GM18511 (cell line): ENCODE results near the gene QPRT.
"Not testable (repeated sequence)": the region's sequence is repeated elsewhere in the genome, so short reads cannot be mapped to it uniquely, and the experiment has no call there.

Experiments
- ATAC-seq: cut with Tn5 transposase; IDR thresholded peaks from one replicate; pipeline ENCODE4 v1.9.1; 2021; ENCODE audit warnings: mild to moderate bottlenecking, moderate library complexity; ENCODE audit not compliant: unreplicated experiment

Gene QPRT

GRCh38 chr16:29678691-29679267 lies at the start of gene QPRT:
Gene QPRT, plus strand, starts transcription at chr16:29679180. Its CDS starts 18 bp downstream, at chr16:29679198.
- peak; percentile 52 for ATAC-seq

- not testable (repeated sequence) for ATAC-seq
These were observed 49.7 kb upstream of the QPRT start for GRCh38 chr16:29629318-29629717.

DNA sequence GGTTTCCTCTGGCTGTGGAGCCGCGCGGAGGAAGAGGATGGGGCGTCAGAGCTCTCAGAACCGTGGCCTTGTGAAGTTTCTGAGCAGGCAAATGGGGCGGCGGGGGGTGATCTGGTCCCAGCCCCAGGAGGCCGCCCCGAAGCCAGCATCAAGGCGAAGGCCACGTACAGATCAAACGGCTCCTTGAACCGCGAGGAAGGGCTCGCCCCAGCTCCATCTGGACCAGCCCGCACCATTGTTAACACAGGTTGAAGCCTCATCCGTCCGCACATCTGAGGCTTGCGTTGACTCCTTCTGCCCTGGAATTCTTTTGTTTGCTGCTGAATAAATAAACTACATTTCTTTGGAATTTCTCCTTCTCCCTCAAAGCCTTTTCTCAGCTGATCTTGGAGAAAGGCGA lies 47.3 kb upstream of the QPRT start:
- not testable (repeated sequence) for ATAC-seq

DNA sequence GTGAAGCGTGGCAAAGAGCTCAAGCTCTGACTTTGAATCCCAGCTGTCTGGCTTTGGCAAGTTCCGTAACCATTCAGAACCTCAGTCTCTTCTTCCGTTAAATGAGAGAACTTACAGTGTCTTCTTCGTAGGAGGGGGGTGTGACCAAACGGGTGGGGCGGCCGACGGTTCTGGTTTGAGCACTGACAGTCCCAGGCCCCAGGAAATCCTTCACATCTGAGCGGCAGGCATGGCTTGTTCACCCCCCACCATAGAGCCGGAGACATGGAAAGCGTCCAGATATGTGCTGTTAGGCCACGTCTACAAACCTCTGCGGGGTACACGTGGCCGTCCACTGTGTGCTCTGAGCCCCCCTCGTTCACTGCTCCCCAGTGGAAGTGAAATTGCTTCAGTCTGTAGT lies 43.1 kb upstream of the QPRT start:
- ATAC-seq: not testable (repeated sequence)

- ATAC-seq: not testable (repeated sequence)
These were observed 42.6 kb upstream of the QPRT start for GRCh38 chr16:29636368-29636767.

- not testable (repeated sequence) for ATAC-seq
These were observed 40.2 kb upstream of the QPRT start for GRCh38 chr16:29638751-29639150.

- ATAC-seq: no peak
These were observed 37.4 kb upstream of the QPRT start for GRCh38 chr16:29641561-29641960.

GRCh38 chr16:29643596-29643995 lies 35.4 kb upstream of the QPRT start:
- no peak for ATAC-seq

- ATAC-seq: peak; percentile 68
These were observed 34.6 kb upstream of the QPRT start for GRCh38 chr16:29644338-29644857.

DNA sequence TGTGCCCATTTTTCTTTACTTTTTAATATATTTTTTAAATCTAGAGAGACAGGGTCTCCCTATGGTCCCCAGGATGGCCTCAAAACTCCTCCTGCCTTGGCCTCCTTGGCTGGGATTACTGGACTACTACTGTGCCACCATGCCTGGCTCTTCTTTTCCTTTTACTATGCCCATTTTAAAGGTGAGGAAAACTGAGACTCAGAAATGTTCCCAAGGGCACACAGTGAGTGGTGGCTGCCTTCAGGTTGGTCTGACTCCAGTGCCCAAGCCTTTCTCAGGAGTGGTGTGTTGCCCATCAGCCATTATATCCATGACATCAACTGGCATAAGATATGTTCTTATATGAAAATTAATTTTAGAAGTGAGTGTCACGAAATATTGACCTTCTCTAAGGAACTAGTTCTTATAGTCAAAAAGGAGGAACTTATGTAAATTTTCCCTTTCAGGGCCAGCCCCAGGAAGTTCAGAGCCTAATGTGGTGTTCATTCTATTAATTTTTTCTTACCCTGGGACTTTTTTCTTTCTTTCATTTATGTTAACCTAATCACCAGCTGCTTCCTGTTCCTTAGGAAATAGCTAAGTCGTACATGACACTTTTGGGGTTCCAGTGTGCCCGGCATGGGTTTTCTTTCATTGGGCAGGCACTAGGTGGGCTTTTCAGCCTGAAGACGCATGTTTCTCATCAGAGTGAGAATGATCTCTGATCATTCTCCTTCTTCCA lies 33.8 kb upstream of the QPRT start:
- no peak for ATAC-seq

DNA sequence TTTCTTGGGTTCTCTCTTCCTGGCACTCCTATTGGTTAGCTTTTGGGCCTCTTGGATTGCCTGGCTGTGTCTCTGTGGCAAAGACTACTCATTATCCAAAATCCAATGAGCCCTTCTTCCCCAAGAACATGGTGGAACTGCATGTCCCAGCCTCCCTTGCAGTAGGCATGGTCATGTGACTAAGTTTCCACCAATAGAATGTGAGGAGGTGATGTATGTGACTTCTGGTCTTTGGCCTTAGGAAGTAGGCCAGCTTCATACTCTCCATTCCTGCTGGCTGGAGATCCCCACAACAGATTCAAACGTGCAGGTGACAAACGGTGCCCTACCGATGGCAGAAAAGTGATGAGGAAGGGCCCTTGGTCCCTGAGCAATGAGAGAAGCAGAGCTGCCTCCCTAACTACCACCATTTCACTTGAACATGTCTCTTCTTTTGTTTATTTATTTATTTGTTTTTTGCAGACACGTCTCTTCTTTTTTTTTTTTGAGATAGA lies 33.2 kb upstream of the QPRT start:
- ATAC-seq: no peak

GRCh38 chr16:29646947-29647346 lies 32.0 kb upstream of the QPRT start:
- no peak for ATAC-seq

DNA sequence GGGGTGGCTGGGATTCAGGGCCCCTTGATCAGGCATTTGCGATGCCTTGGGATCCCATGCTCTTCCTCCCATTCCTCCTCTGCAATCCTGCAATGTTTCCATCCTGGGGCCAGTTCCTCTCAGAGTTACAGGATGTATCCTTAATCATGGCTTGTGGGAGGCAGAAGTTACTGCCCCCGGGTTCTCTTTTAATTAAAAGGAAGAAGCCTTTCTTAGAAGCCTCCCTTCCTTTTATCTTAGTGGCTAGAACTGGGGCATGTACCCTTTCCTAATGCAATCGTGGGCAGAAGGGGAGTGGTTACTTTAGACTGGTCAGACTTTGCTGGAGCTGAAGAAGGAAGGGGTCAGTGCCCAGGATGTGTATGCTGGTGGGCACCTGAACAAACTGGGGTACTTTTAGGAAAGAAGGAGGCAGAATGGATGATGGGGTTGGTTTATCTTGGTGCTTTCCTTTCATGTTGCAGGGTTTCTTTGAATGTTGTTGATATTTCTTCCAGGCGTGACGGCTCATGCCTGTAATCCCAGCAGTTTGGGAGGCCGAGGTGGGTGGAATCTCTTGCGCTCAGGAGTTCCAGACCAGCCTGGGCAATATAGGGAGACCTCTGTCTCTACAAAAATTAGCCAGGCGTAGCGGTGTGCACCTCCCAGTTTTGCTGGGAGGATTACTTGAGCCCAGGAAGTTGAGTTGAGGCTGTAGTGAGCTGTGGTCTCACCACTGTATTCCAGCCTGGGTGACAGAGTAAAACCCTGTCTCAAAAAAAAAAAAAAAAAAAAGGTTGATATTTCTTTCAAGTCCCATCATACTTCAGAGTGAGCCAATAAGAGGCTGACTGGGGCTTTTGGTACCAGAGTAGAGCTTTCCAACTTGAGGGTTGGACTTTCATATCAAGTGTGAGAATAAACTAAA lies 29.1 kb upstream of the QPRT start:
- no peak for ATAC-seq

DNA sequence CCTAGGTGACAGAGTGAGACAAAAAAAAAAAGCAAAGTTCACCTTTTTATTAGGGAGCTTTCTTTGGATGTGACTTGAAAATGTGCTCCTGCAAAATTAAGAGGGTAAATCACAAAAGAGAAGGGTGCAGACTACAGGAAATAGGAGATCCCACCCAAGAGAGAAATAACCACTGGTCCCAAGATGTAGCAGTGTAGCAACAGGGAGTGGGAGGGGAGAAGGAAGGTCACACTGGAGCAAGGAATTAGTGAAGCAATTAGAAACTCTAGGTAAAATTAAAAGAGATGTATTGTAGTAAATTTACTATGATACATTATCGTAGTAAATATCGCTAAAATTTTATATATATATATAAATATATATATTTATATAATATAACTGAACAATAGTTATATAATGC lies 28.2 kb upstream of the QPRT start:
- no peak for ATAC-seq

- no peak for ATAC-seq
These were observed 27.1 kb upstream of the QPRT start for GRCh38 chr16:29651774-29652349.

DNA sequence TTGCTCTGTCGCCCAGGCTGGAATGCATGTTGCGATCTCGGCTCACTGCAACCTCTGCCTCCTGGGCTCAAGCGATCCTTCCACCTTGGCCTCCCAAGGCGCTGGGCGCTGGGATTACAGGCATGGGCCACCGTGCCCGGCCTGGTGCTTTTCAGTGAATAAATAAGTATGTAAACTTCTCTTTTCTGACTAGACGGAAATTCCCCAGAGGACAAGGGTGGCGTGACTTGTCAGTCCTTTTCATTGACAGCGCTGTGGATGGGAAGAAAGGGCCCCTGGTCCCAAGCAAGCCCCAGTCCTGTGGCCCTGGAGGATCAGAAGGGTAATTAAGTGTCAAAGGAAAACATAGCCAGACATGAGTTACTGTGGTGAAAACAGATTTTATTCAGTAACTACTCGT lies 25.5 kb upstream of the QPRT start:
- ATAC-seq: no peak

DNA sequence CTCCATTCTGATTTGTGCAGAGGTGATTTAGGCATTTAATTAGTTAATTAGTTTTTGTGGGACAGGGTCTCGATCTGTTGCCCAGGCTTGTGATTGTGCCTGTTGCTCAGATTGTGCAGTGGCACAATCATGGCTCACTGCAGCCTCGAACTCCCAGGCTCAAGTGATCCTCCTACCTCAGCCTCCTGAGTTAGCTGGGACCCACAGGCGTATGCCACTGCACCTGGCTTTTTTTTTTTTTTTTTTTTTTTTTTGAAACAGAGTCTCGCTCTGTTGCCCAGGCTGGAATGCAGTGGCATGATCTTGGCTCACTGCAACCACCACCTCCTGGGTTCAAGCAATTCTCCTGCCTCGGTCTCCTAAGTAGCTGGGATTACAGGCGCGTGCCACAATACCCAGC lies 25.1 kb upstream of the QPRT start:
- ATAC-seq: not testable (repeated sequence)

DNA sequence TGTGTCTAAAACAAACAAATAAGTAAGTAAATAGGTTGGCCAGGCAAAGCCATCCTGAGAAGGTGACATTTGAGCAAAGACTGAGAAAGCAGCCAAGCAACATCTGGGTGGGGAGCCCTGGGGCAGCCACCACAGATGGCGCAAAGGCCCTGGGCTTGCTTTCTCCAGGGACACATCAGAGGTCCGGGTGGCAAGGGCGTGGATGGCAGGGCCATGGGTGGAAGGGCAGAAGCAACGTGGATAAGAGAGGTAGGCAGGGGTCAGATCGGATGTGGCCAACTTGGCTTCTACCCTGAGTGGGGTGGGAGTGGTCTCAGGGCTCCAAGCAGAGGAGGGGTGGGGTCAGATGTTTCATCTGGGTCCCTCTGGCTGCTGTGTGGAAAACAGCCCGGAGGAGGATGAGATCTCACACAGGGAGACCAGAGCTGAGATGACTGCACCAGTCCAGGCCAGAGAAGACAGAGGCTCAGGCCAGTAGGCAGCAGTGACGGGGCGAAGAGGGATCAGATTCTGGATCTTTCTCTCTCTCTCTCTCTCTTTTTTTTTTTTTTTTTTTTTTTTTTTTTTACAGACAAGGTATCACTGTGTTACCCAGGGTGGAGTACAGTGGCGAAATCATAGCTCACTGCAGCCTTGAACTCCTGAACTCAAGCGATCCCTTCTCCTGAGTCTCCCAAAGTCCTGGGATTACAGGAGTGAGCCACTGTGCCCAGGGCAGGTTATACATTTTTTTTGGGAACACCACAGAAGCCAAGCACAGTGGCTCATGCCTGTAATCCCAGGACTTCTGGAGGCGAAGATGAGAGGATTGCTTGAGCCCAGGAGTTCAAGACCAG lies 22.1 kb upstream of the QPRT start:
- no peak for ATAC-seq

DNA sequence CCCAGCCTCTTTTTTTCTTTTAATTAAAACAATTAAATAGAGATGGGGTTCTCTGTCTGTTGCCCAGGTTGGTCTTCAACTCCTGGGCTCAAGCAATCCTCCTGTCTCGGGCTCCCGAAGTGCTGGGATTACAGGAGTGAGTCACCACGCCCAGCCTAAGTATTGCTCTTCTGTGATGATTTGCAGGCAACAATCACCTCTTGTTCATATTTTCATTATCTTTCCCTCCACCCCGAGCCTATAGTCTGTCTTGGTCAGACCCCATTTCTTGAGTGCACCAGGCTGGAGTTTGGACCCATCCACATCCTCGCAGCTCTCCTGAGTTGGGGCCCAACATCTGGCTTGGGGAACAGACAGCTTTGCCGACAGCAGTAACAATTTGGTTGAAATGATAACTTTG lies 20.3 kb upstream of the QPRT start:
- no peak for ATAC-seq
